HG03354 (cell line): ENCODE data around the gene LTB4R2.

Source experiments
- ATAC-seq: cut with Tn5 transposase; IDR thresholded peaks from one replicate; pipeline ENCODE4 v1.9.1; 2021; ENCODE audit warnings: mild to moderate bottlenecking; ENCODE audit not compliant: unreplicated experiment, poor library complexity, severe bottlenecking

LTB4R2 gene

GRCh38 chr14:24274101-24274543, 35.8 kb upstream of the LTB4R2 start:
- peak; percentile 37 for ATAC-seq

- no peak for ATAC-seq
Observed at GRCh38 chr14:24277071-24277470, 32.9 kb upstream of the LTB4R2 start.

GRCh38 chr14:24277606-24278321, 32.2 kb upstream of the LTB4R2 start:
- ATAC-seq, result no peak

GRCh38 chr14:24278424-24278823, 31.5 kb upstream of the LTB4R2 start:
- ATAC-seq, result no peak

GRCh38 chr14:24279301-24280186, 30.4 kb upstream of the LTB4R2 start:
- ATAC-seq, result peak; percentile 59

- ATAC-seq, result no peak
Observed at GRCh38 chr14:24280797-24281460, 29.0 kb upstream of the LTB4R2 start.

- no peak for ATAC-seq
Observed at GRCh38 chr14:24281636-24282035, 28.3 kb upstream of the LTB4R2 start.

- ATAC-seq, result no peak
Observed at GRCh38 chr14:24282736-24283135, 27.2 kb upstream of the LTB4R2 start.

GRCh38 chr14:24283796-24284460, 26.0 kb upstream of the LTB4R2 start:
- no peak for ATAC-seq

- no peak for ATAC-seq
Observed at GRCh38 chr14:24284501-24285035, 25.4 kb upstream of the LTB4R2 start.

- no peak for ATAC-seq
Observed at GRCh38 chr14:24285351-24285750, 24.6 kb upstream of the LTB4R2 start.

- no peak for ATAC-seq
Observed at GRCh38 chr14:24286996-24287395, 22.9 kb upstream of the LTB4R2 start.

- no peak for ATAC-seq
Observed at GRCh38 chr14:24289649-24290280, 20.2 kb upstream of the LTB4R2 start.

- no peak for ATAC-seq
Observed at GRCh38 chr14:24290746-24291145, 19.2 kb upstream of the LTB4R2 start.

- ATAC-seq, result no peak
Observed at GRCh38 chr14:24291446-24292117, 18.4 kb upstream of the LTB4R2 start.

- no peak for ATAC-seq
Observed at GRCh38 chr14:24292118-24292807, 17.7 kb upstream of the LTB4R2 start.

- ATAC-seq, result no peak
Observed at GRCh38 chr14:24293525-24293924, 16.4 kb upstream of the LTB4R2 start.
